GM19035 (cell line): Measurements from ENCODE around the gene MTUS2.
"Not testable (repeated sequence)": the region's sequence is repeated elsewhere in the genome, so short reads cannot be mapped to it uniquely, and the experiment has no call there.

ENCODE experiments used
- ATAC-seq: cut with Tn5 transposase; IDR thresholded peaks from one replicate; pipeline ENCODE4 v1.9.1; 2021; ENCODE audit not compliant: unreplicated experiment

Gene MTUS2

GRCh38 chr13:29294821-29295220 is 474.7 kb downstream of the MTUS2 start:
- ATAC-seq = no peak

DNA sequence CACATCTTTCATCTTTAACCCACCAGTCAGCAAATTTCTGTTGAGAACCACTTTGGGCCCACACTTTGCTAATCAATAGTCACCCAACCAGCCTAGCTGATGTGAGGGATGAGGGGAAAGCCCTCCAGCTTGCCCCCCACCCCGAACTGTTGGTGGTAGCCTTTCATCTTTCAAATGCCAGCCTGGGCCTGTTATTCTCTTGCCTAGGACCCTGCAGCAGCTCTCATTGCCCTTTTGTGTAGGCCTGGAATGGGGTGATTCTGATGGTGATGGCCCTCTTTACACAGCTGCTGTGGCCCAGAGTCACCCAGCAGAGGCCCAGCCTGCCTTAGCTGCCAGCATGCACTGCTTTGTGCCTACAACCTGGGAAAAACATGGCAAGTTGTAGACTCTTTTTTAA is 480.9 kb downstream of the MTUS2 start:
- ATAC-seq = no peak

GRCh38 chr13:29304148-29304547 is 484.0 kb downstream of the MTUS2 start:
- ATAC-seq = no peak

- no peak for ATAC-seq
These were observed 490.7 kb downstream of the MTUS2 start for GRCh38 chr13:29310806-29311205.

- ATAC-seq = no peak
These were observed 495.7 kb downstream of the MTUS2 start for GRCh38 chr13:29315847-29316246.

GRCh38 chr13:29317828-29318227 is 497.7 kb downstream of the MTUS2 start:
- ATAC-seq = no peak

DNA sequence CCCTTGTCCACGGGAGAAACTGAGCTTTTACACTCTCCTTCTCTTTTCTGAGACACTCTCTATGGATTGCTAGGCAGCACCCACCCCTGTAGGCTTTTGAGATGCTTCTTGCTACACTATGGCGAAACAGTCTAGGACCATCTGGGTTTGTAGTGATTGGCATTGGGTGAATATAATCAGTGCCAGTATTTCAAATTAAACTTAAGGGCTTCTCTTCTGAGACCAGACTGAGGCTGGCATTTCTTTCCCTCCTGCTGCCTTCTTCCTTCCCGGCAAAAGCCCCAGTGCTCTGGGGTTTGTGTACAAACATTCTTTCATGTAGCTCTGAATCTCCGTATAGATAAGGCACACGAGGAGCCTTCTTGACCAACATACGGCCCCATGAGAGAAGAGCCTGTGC is 498.6 kb downstream of the MTUS2 start:
- no peak for ATAC-seq

DNA sequence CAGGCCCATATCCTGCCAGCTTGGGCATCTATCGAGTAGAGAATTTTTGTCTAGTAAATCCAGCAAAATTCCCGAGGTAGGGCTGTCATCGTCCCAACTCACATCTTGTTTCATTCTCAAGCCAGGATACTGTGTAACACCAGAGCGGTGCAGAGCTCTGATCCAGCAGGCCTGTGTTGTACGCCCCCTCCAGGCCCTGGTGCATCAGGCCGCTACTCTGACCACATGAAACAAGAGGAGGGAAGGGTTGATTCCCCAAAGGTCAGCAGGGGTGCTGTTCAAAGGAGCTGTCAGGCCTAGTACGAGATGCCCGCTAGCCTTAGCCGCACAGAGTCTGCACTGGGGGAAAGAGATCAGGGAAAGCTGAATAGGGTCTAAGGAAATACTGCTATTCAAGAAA is 499.3 kb downstream of the MTUS2 start:
- ATAC-seq = no peak

- no peak for ATAC-seq
These were observed 503.8 kb downstream of the MTUS2 start for GRCh38 chr13:29323954-29324353.

DNA sequence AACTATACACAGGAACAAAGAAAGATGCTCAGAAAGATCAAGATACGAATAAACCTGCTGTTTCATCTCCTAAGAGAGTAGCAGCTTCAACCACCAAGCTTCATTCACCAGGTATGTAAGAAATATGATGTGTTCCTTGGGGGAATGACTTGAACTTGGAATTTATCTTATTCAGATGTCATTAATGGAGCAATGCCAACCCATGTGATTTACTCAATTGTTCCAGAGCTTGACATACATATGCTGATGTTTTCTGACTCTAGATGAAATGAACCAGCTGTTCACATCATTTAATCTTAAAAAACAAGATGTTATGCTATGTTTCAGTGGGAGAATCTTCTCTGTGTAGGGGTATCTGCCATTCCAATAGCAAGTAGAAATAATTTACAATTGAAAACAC is 504.5 kb downstream of the MTUS2 start:
- ATAC-seq = no peak

- ATAC-seq = no peak
These were observed 508.4 kb downstream of the MTUS2 start for GRCh38 chr13:29328501-29328900.

- ATAC-seq = no peak
These were observed 516.2 kb downstream of the MTUS2 start for GRCh38 chr13:29336356-29336755.

DNA sequence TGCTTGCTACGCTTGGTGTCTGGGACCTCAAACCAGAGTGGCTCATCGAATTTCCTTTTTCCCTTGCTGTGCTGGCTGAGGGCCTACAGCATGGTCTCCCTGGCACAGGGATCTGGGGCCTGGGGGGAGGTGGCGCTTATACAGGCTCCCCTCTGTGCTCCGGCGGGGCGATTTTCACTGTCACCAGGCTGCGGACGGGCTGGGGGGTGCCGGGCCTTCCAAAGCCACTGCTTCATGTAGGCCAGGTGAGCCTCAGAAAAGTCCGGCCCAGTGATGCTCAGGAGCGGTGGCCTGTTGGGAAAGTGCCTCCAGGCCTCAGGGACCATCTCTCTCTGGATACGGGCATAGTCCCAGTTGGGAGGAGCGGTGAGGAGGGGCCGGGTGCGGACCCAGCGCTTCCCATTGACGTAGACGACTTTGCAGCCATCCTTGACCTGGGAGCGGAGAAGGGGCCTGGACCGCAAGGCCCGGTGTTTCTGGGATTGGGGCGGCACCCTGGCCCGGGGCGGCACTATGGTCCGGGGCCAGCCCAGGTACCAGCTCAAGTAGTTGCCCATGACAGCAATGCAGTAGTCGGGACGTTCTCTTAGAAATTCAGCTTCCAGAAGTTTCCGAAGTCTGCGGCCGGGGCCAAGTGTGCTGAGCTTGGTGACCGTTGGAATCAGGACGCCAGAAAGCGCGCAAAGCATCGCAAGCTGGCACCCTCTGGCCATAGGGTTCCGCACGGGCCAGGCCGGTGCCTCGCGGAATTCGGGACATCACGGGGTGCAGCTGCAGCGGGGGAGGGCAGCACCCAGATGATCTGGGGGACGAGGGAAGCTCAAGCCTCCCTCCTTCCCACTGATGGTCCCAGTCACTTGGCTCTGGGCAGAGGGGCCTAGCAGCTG is 519.5 kb downstream of the MTUS2 start:
- no peak for ATAC-seq

DNA sequence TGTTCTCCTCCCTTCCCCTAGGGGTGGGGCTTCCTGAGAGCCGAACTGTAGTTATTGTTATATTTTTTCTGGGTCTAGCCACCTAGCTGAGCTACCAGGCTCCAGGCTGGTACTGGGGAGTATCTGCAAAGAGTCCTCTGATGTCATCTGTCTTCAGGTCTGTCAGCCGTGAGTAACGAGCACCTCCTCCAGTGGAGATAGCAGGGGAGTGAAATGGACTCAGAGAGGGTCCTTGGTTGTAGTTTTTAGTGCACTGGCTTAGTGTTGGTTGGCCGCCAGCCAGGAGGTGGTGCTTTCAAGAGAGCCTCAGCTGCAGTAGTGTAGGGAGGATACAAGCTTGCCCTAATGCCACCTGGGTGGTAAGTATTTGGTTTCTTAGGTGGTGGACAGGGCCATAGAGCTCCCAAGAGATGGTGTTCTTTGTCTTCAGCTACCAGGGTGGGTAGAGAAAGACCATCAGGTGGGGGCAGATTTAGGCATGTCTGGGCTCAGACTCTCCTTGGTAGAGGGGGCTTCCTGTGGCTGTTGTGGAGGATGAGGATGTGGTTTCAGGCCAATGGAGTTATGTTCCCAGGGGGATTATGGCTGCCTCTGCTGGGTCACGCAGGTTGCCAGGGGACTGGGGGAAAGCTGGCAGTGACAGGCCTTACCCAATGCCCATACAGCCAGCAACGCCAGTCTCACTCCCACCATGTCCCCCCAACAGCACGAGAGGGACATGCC is 525.9 kb downstream of the MTUS2 start:
- ATAC-seq = not testable (repeated sequence)

GRCh38 chr13:29355029-29355428 is 534.9 kb downstream of the MTUS2 start:
- ATAC-seq = no peak

DNA sequence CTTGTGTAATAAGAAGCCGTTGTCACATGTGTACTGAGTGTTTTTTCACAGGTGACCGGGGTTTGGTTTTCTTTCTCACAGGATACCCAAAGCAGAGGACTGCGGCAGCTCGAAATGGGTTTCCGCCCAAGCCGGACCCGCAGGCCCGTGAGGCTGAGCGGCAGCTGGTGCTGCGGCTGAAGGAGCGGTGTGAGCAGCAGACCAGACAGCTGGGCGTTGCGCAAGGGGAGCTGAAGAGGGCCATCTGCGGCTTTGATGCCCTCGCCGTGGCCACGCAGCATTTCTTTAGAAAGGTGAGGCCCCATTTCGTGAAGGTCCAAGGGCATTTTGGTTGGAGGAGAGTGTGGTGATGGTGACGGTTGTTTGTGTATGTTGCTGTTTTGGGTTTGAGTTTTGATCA is 539.0 kb downstream of the MTUS2 start:
- no peak for ATAC-seq

DNA sequence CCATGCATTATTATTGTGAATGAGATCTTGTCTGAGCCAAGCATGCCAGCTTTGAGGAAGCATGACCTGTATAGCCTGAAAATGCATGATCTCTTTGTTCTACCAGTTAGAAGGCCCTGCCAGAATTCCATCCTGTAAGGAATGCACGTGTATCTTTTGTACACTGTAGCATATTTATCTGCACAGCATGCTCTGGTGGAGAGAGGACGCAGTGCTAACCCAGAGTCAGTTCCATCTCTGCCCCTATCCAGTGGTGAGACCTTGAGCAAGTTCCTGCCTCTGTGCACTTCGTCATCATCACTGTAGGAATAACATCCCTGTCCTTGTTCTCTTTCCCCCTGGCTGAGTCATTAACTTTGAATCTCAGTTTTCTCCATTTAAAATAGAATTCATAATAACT is 541.6 kb downstream of the MTUS2 start:
- ATAC-seq = no peak

DNA sequence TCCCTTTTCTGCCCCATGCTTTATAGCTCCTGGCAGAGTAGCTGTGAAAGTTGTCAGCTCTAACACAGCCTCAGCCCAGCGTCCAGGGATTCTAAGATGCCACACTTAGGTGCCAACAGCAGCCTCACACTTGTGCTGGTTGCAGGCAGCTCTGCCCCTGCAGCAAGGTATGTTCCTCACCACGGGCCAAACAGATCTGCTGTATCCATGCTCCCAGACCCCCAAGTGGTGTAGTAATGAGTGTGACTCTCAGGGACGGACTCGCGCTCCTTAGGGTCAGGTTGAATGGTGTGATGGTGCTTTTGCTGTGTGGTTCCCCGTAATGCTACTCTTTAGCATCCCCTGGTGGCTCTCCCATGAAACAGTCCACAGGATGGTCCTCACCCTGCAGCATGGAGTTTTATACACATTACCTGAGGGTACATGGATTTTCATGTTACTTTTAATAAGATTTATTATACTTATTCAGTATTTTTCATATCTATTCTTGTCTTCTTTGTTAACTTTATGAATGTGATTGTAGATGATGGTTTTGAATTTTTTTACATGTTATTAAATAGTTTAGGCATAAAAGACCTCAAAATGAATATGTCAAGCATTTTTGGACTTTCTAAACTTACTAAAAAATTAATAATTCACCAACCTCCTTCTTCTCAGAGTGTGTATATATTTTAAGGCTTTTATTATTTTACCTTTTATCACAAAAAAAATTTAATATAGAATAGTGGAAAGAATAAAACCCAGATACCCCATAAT is 542.9 kb downstream of the MTUS2 start:
- ATAC-seq = peak; percentile 88

DNA sequence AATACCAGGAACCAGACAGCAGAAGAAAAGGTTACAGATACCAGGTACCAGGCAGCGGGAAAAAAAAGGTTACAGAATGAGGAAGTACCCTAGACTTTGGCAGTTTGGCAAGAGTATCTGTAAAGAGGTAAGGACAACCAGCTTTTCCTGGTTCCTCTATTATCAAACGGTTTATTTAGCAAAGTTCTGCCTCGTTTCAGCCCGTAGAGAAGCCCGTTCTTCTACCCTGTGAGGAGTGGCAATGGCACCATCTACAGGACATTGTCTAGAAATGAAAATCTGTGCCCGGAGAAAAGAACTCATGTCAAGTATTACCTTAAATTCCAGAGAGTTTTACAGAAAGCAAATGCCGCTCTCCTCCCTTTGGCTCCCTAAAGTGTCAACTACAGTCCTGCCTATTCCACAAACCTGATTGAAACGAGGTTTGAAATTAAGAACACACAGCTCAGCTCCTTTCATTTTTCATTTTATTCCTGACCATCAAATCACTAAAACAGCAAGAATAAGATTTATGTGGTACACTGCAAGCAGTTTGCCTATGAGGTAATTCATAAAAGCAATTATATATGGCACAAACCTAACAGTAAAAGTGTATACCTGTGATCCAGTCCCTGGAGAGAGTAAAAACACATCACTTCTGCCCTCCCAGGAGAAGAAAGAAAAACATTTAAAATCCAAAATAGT is 549.1 kb downstream of the MTUS2 start:
- ATAC-seq = no peak

GRCh38 chr13:29379281-29379680 is 559.1 kb downstream of the MTUS2 start:
- ATAC-seq = no peak

GRCh38 chr13:29379865-29380264 is 559.7 kb downstream of the MTUS2 start:
- no peak for ATAC-seq
